ENCODE results near the gene ZNF329.
A peak's percentile ranks its signal among the peaks of the same experiment; 100 is the strongest.

ZNF329 gene

GRCh38 chr19:58097349-58097748, 53.2 kb downstream of the ZNF329 start:
- Histone ChIP-seq H3K9ac (ENCODE audit: low read length) (peak overlapping the region; percentile 69; the same call in 1 of the 2 replicates), H4K20me1 (ENCODE audit: low read depth, low read length) (no peaks in the 10 kb centered on the region), H3K36me3 (ENCODE audit: low read length) (no peaks in the 10 kb centered on the region), H3K9me2 (replicated peaks; ENCODE audit: insufficient read depth, low read length) (no peaks in the 10 kb centered on the region), H3K4me3 (ENCODE audit: insufficient read depth, low read length, poor library complexity, severe bottlenecking) (peak overlapping the region; percentile 74), H3K27ac (ENCODE audit: low read depth, low read length) (no peak overlapping the region), H3K79me2 (ENCODE audit: insufficient read depth, low read length) (no peaks in the 10 kb centered on the region), H3K4me2 (ENCODE audit: low read depth, low read length, poor library complexity, severe bottlenecking) (peak overlapping the region; percentile 58), H2AFZ (ENCODE audit: low read depth, low read length, severe bottlenecking) (no peak overlapping the region), H3K27me3 (ENCODE audit: low read length) (no peaks in the 10 kb centered on the region), H3K9me3 (ENCODE audit: insufficient read depth, low read length) (peaks cover 3% of the 10 kb centered on the region; the same call in 1 of the 2 replicates), H3F3A (ENCODE audit: insufficient read depth) (no peaks in the 10 kb centered on the region)
- TF ChIP-seq CTCF (IDR thresholded peaks at IDR 0.05; ENCODE audit: insufficient read depth, low read length, poor library complexity, severe bottlenecking) (no peak), EZH2phosphoT487 (conservative IDR thresholded peaks at IDR 0.05; ENCODE audit: low read length) (no peak)

GRCh38 chr19:58096884-58097283, 53.7 kb downstream of the ZNF329 start:
- Histone ChIP-seq H3K9me3 (ENCODE audit: insufficient read depth, low read length) (peaks cover 3% of the 10 kb centered on the region; the same call in 1 of the 2 replicates), H3K9ac (ENCODE audit: low read length) (no peak overlapping the region), H4K20me1 (ENCODE audit: low read depth, low read length) (no peaks in the 10 kb centered on the region), H3K79me2 (ENCODE audit: insufficient read depth, low read length) (no peaks in the 10 kb centered on the region), H3K4me3 (ENCODE audit: insufficient read depth, low read length, poor library complexity, severe bottlenecking) (no peak overlapping the region), H3K4me2 (ENCODE audit: low read depth, low read length, poor library complexity, severe bottlenecking) (no peak overlapping the region), H2AFZ (ENCODE audit: low read depth, low read length, severe bottlenecking) (no peak overlapping the region), H3K27me3 (ENCODE audit: low read length) (no peaks in the 10 kb centered on the region), H3F3A (ENCODE audit: insufficient read depth) (no peaks in the 10 kb centered on the region), H3K27ac (ENCODE audit: low read depth, low read length) (no peak overlapping the region), H3K36me3 (ENCODE audit: low read length) (no peaks in the 10 kb centered on the region), H3K9me2 (replicated peaks; ENCODE audit: insufficient read depth, low read length) (no peaks in the 10 kb centered on the region)
- TF ChIP-seq CTCF (IDR thresholded peaks at IDR 0.05; ENCODE audit: insufficient read depth, low read length, poor library complexity, severe bottlenecking) (no peak), EZH2phosphoT487 (conservative IDR thresholded peaks at IDR 0.05; ENCODE audit: low read length) (no peak)

GRCh38 chr19:58095328-58095727, 55.3 kb downstream of the ZNF329 start:
- H3K27ac ChIP-seq (ENCODE audit: low read depth, low read length): no peak overlapping the region
- no peak for TF ChIP-seq EZH2phosphoT487 (conservative IDR thresholded peaks at IDR 0.05; ENCODE audit: low read length)
- no peaks in the 10 kb centered on the region for H3K36me3 ChIP-seq (ENCODE audit: low read length)

GRCh38 chr19:58093071-58093470, 57.5 kb downstream of the ZNF329 start:
- Histone ChIP-seq H4K20me1 (ENCODE audit: low read depth, low read length) (no peaks in the 10 kb centered on the region), H3F3A (ENCODE audit: insufficient read depth) (no peaks in the 10 kb centered on the region), H3K36me3 (ENCODE audit: low read length) (no peaks in the 10 kb centered on the region), H3K9ac (ENCODE audit: low read length) (no peak overlapping the region), H3K4me3 (ENCODE audit: insufficient read depth, low read length, poor library complexity, severe bottlenecking) (no peak overlapping the region), H3K9me3 (ENCODE audit: insufficient read depth, low read length) (no peaks in the 10 kb centered on the region), H3K27ac (ENCODE audit: low read depth, low read length) (no peak overlapping the region), H3K79me2 (ENCODE audit: insufficient read depth, low read length) (no peaks in the 10 kb centered on the region), H3K9me2 (replicated peaks; ENCODE audit: insufficient read depth, low read length) (no peaks in the 10 kb centered on the region), H2AFZ (ENCODE audit: low read depth, low read length, severe bottlenecking) (no peak overlapping the region), H3K4me2 (ENCODE audit: low read depth, low read length, poor library complexity, severe bottlenecking) (no peak overlapping the region), H3K27me3 (ENCODE audit: low read length) (no peaks in the 10 kb centered on the region)
- no peak for TF ChIP-seq CTCF (IDR thresholded peaks at IDR 0.05; ENCODE audit: insufficient read depth, low read length, poor library complexity, severe bottlenecking)

More at GRCh38 chr19:58095328-58095727, 55.3 kb downstream of the ZNF329 start:
- H3K4me2 ChIP-seq (ENCODE audit: low read depth, low read length, poor library complexity, severe bottlenecking): no peak overlapping the region
- H4K20me1 ChIP-seq (ENCODE audit: low read depth, low read length): no peaks in the 10 kb centered on the region
- no peaks in the 10 kb centered on the region for H3K9me2 ChIP-seq (replicated peaks; ENCODE audit: insufficient read depth, low read length)
- H3K27me3 ChIP-seq (ENCODE audit: low read length): no peaks in the 10 kb centered on the region
- no peak overlapping the region for H3K4me3 ChIP-seq (ENCODE audit: insufficient read depth, low read length, poor library complexity, severe bottlenecking)
- no peaks in the 10 kb centered on the region for H3K79me2 ChIP-seq (ENCODE audit: insufficient read depth, low read length)
- no peak overlapping the region for H3K9ac ChIP-seq (ENCODE audit: low read length)
- H3K9me3 ChIP-seq (ENCODE audit: insufficient read depth, low read length): no peaks in the 10 kb centered on the region
- no peaks in the 10 kb centered on the region for H3F3A ChIP-seq (ENCODE audit: insufficient read depth)
- H2AFZ ChIP-seq (ENCODE audit: low read depth, low read length, severe bottlenecking): no peak overlapping the region

All from SU-DHL-6 (cell line).